NCI-H2107 treated with DMSO at 0.1 percent for 48 hours (cell line): Measurements from ENCODE around the gene USP9X.
"Not testable (repeated sequence)": the region's sequence is repeated elsewhere in the genome, so short reads cannot be mapped to it uniquely, and the experiment has no call there.

Experiments used
- DNase-seq: peaks from one replicate; lab custom pipeline; 2025; ENCODE audit not compliant: unreplicated experiment; lab: John Stamatoyannopoulos, UW

The USP9X gene

GRCh38 chrX:41084893-41085511 lies at the start of gene USP9X:
Gene USP9X, plus strand, starts transcription at chrX:41085445. Its CDS starts 38,184 bp downstream, at chrX:41123629.
- DNase-seq, result peak; percentile 80

- DNase-seq, result no peak
Measured at GRCh38 chrX:41035582-41035981, 49.7 kb upstream of the USP9X start.

GRCh38 chrX:41036668-41037326 lies 48.4 kb upstream of the USP9X start:
- no peak for DNase-seq

GRCh38 chrX:41043196-41043595 lies 42.0 kb upstream of the USP9X start:
- DNase-seq, result no peak

- no peak for DNase-seq
Measured at GRCh38 chrX:41043674-41044345, 41.4 kb upstream of the USP9X start.

- no peak for DNase-seq
Measured at GRCh38 chrX:41045960-41046567, 39.2 kb upstream of the USP9X start.

- no peak for DNase-seq
Measured at GRCh38 chrX:41047878-41048534, 37.2 kb upstream of the USP9X start.

GRCh38 chrX:41050359-41050758 lies 34.9 kb upstream of the USP9X start:
- DNase-seq, result no peak

- DNase-seq, result no peak
Measured at GRCh38 chrX:41051288-41051687, 34.0 kb upstream of the USP9X start.

GRCh38 chrX:41055740-41056139 lies 29.5 kb upstream of the USP9X start:
- no peak for DNase-seq

- not testable (repeated sequence) for DNase-seq
Measured at GRCh38 chrX:41063276-41063675, 22.0 kb upstream of the USP9X start.

- DNase-seq, result no peak
Measured at GRCh38 chrX:41064018-41064417, 21.2 kb upstream of the USP9X start.

GRCh38 chrX:41066391-41066790 lies 18.9 kb upstream of the USP9X start:
- DNase-seq, result no peak

GRCh38 chrX:41066969-41067368 lies 18.3 kb upstream of the USP9X start:
- DNase-seq, result no peak

- DNase-seq, result no peak
Measured at GRCh38 chrX:41067721-41068120, 17.5 kb upstream of the USP9X start.

- no peak for DNase-seq
Measured at GRCh38 chrX:41076742-41077141, 8.5 kb upstream of the USP9X start.

GRCh38 chrX:41081821-41082220 lies 3.4 kb upstream of the USP9X start:
- DNase-seq, result no peak

- DNase-seq, result no peak
Measured at GRCh38 chrX:41082783-41083182, 2.5 kb upstream of the USP9X start.

- DNase-seq, result peak; percentile 97
Measured at GRCh38 chrX:41084044-41084892, 977 bp upstream of the USP9X start.

GRCh38 chrX:41085512-41085877 lies 250 bp downstream of the USP9X start:
- DNase-seq, result no peak
